Measurements from ENCODE around the gene PITX1. TPM values are rescaled to one million over a fixed set of nuclear protein-coding genes. Genes with fewer than 3 reads are reported as not detected.

The PITX1 gene
- total RNA-seq, 1 donor from 2014 or later = not detected

DNA sequence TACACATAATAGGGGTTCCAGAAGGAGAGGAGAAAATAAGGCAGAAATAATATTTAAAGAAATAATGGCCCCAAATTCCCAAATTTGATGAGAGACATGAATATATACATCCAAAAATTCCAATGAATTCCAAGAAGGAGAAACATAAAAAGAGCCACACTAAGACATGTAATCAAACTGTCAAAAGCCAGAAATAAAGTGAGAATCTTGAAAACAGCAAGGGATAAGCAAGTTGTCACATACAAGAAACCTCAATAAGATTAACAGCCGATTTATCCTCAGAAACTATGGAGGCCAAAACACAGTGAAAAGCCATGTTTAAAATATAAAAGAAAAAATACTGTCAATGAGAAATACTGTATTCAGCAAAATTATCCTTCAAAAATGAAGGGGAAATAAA is 51.8 kb downstream of the PITX1 start:
- Histone ChIP-seq H3K9ac (no peak overlapping the region), H4K20me1 (ENCODE audit: low read depth) (no peaks in the 10 kb centered on the region), H3K27ac (no peak overlapping the region), H3K27me3 (no peaks in the 10 kb centered on the region), H3K4me3 (no peak overlapping the region), H3K9me3 (ENCODE audit: low read depth) (peaks cover 13% of the 10 kb centered on the region), H3K4me1 (no peaks in the 10 kb centered on the region), H3F3A (ENCODE audit: low read depth) (no peaks in the 10 kb centered on the region), H3K36me3 (no peaks in the 10 kb centered on the region), H2AFZ (replicated peaks) (no peak overlapping the region), H3K79me2 (ENCODE audit: low read depth) (no peaks in the 10 kb centered on the region), H3K4me2 (no peak overlapping the region)
- peaks cover 48% of the 10 kb centered on the region for H3K9me3 Mint-ChIP-seq
- no peak overlapping the region for H3K4me3 Mint-ChIP-seq
- no peak for DNase-seq (ENCODE audit: low spot score)
- H3K36me3 Mint-ChIP-seq = peaks cover 1% of the 10 kb centered on the region
- H3K27me3 Mint-ChIP-seq (ENCODE audit: insufficient read depth, low read depth) = no peaks in the 10 kb centered on the region
- H3K27ac Mint-ChIP-seq = no peak overlapping the region
- H3K4me1 Mint-ChIP-seq = no peaks in the 10 kb centered on the region
- TF ChIP-seq EZH2 (IDR thresholded peaks at IDR 0.05) (no peak), EZH2phosphoT487 (IDR thresholded peaks at IDR 0.05) (no peak)
- TF ChIP-seq, protein P1, sequence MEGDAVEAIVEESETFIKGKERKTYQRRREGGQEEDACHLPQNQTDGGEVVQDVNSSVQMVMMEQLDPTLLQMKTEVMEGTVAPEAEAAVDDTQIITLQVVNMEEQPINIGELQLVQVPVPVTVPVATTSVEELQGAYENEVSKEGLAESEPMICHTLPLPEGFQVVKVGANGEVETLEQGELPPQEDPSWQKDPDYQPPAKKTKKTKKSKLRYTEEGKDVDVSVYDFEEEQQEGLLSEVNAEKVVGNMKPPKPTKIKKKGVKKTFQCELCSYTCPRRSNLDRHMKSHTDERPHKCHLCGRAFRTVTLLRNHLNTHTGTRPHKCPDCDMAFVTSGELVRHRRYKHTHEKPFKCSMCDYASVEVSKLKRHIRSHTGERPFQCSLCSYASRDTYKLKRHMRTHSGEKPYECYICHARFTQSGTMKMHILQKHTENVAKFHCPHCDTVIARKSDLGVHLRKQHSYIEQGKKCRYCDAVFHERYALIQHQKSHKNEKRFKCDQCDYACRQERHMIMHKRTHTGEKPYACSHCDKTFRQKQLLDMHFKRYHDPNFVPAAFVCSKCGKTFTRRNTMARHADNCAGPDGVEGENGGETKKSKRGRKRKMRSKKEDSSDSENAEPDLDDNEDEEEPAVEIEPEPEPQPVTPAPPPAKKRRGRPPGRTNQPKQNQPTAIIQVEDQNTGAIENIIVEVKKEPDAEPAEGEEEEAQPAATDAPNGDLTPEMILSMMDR (IDR thresholded peaks at IDR 0.05) = no peak

- no peak for DNase-seq (ENCODE audit: low spot score)
- peaks cover 54% of the 10 kb centered on the region for H3K9me3 Mint-ChIP-seq
- H3K4me1 ChIP-seq = no peaks in the 10 kb centered on the region
- no peaks in the 10 kb centered on the region for H3K79me2 ChIP-seq (ENCODE audit: low read depth)
- H2AFZ ChIP-seq (replicated peaks) = no peak overlapping the region
- peaks cover 13% of the 10 kb centered on the region for H3K9me3 ChIP-seq (ENCODE audit: low read depth)
- no peak overlapping the region for H3K9ac ChIP-seq
- no peaks in the 10 kb centered on the region for H4K20me1 ChIP-seq (ENCODE audit: low read depth)
- TF ChIP-seq, protein P1 (IDR thresholded peaks at IDR 0.05) = no peak
- no peak for TF ChIP-seq EZH2phosphoT487 (IDR thresholded peaks at IDR 0.05)
- peaks cover 12% of the 10 kb centered on the region for H3K36me3 Mint-ChIP-seq
- H3K4me2 ChIP-seq = no peak overlapping the region
- H3K27me3 ChIP-seq = no peaks in the 10 kb centered on the region
- no peak overlapping the region for H3K4me3 ChIP-seq
- H3F3A ChIP-seq (ENCODE audit: low read depth) = no peaks in the 10 kb centered on the region
- H3K4me1 Mint-ChIP-seq = no peaks in the 10 kb centered on the region
- H3K27me3 Mint-ChIP-seq (ENCODE audit: insufficient read depth, low read depth) = no peaks in the 10 kb centered on the region
- no peaks in the 10 kb centered on the region for H3K36me3 ChIP-seq
- no peak overlapping the region for H3K27ac Mint-ChIP-seq
- no peak overlapping the region for H3K27ac ChIP-seq
- H3K4me3 Mint-ChIP-seq = no peak overlapping the region
Observed at GRCh38 chr5:134979416-134979815, 54.6 kb downstream of the PITX1 start.

Other genes with a start within 250 kb of the PITX1 start
- gene C5orf24, start 188.3 kb downstream of the PITX1 start, total RNA-seq (ENCODE audit: low replicate concordance) = 46.5 and 53.3 TPM in 2 replicates
- gene TXNDC15, start 159.9 kb downstream of the PITX1 start, total RNA-seq (ENCODE audit: low replicate concordance) = 36.6 and 52.2 TPM in 2 replicates
- gene PCBD2, start 129.1 kb downstream of the PITX1 start, total RNA-seq (ENCODE audit: low replicate concordance) = 2.2 and 5.0 TPM in 2 replicates
- gene CATSPER3, start 66.3 kb downstream of the PITX1 start, total RNA-seq (ENCODE audit: low replicate concordance) = 0.19 TPM in 1 of 2 replicates, not detected in the other

Data from neural progenitor cell (in vitro differentiated cells).